ENCODE data around the gene WDFY4.

The WDFY4 gene

DNA sequence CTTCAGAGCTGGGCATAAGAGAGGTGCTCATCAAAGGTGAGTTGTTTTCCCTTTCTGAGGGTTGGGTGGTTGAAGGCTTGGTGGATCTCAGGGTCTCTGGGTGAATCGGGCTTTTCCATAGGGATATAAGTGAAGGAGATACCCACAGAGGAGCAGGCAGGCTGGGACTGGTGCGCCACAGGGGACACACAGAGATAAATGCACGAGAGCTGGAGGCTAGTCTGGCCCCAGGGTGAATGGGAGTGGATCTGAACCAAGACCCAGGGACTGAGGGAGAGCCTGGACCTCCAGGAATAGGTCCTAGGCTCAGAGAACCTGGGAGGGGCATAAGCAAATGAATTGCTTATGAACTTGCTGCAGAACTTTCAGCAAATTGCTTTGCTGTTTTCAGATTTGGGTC is 193.4 kb downstream of the WDFY4 start:
- TF ChIP-seq, protein P1, sequence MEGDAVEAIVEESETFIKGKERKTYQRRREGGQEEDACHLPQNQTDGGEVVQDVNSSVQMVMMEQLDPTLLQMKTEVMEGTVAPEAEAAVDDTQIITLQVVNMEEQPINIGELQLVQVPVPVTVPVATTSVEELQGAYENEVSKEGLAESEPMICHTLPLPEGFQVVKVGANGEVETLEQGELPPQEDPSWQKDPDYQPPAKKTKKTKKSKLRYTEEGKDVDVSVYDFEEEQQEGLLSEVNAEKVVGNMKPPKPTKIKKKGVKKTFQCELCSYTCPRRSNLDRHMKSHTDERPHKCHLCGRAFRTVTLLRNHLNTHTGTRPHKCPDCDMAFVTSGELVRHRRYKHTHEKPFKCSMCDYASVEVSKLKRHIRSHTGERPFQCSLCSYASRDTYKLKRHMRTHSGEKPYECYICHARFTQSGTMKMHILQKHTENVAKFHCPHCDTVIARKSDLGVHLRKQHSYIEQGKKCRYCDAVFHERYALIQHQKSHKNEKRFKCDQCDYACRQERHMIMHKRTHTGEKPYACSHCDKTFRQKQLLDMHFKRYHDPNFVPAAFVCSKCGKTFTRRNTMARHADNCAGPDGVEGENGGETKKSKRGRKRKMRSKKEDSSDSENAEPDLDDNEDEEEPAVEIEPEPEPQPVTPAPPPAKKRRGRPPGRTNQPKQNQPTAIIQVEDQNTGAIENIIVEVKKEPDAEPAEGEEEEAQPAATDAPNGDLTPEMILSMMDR (conservative IDR thresholded peaks at IDR 0.05; ENCODE audit: low read depth, low read length) = no peak
- Histone ChIP-seq H3K4me2 (no peak overlapping the region), H3K79me2 (ENCODE audit: insufficient read depth, low read depth) (no peaks in the 10 kb centered on the region), H3K27ac (no peak overlapping the region), H3K4me3 (IDR thresholded peaks at IDR 0.05; ENCODE audit: insufficient read depth, low read depth, low read length) (no peak overlapping the region), H3K4me1 (ENCODE audit: low read depth, poor library complexity, severe bottlenecking) (no peaks in the 10 kb centered on the region), H2AFZ (ENCODE audit: low read depth) (no peak overlapping the region), H3K9ac (no peak overlapping the region), H3K27me3 (ENCODE audit: insufficient read depth, low read depth) (no peaks in the 10 kb centered on the region), H4K20me1 (ENCODE audit: insufficient read depth) (no peaks in the 10 kb centered on the region), H3K36me3 (ENCODE audit: insufficient read depth) (no peaks in the 10 kb centered on the region)

DNA sequence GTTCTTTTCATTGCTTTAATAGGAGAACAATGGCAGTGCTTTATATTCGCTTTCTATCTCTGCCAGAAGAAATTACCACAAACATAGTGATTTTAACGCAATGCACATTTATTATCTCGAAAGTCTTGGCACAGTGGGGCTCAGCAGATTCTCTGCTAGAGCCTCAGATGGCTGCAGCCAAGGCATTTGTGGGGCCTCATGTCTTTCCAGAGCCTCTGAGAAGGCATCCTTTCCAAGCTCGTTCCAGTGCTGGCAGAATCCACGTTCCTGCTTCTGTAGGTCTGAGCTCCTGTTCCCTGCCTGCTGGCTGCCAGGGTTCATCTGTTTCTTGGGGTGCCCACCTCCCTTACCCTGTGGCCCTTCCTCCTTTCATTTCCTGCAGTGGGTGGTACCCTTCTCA is 194.8 kb downstream of the WDFY4 start:
- Histone ChIP-seq H2AFZ (ENCODE audit: low read depth) (no peak overlapping the region), H3K4me3 (IDR thresholded peaks at IDR 0.05; ENCODE audit: insufficient read depth, low read depth, low read length) (no peak overlapping the region)

DNA sequence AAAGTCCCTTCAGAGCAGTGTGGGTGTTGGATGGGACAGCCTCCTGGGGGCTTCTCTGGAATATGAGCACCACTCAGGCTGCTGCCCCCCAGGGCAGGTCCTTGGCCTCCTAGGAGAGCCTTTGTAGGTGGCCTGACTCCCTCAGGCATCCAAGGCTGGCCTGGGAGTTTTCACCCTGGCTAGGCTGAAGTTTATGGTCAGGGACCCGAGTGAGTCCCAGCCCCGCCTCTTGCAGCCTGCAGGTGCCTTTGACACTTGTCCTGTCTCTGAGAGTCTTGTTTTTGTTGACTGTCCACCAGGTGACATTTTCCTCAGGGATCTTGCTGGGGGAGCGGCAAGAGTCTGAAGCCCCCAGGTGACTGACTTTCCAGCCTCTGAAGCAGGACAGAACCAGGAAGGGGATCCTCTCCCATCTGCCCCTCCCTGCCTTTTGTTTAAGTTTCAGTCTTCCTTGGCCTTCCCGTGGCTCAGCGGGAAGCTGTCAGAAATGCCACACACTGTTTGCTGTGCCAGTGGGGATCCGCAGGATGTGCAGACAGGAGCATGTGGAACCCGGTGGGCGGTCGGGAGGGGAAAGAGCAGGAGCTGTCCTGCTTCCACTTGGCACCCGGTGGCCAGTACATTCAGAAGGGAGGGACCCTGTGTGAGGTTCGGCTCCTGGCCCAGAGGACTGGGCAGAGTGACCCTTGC is 195.5 kb downstream of the WDFY4 start:
- Histone ChIP-seq H4K20me1 (ENCODE audit: insufficient read depth) (no peaks in the 10 kb centered on the region), H3K4me3 (IDR thresholded peaks at IDR 0.05; ENCODE audit: insufficient read depth, low read depth, low read length) (no peak overlapping the region), H3K36me3 (ENCODE audit: insufficient read depth) (no peaks in the 10 kb centered on the region), H3K27ac (no peak overlapping the region), H3K9ac (no peak overlapping the region), H2AFZ (ENCODE audit: low read depth) (no peak overlapping the region), H3K4me2 (no peak overlapping the region), H3K4me1 (ENCODE audit: low read depth, poor library complexity, severe bottlenecking) (no peaks in the 10 kb centered on the region), H3K27me3 (ENCODE audit: insufficient read depth, low read depth) (no peaks in the 10 kb centered on the region), H3K79me2 (ENCODE audit: insufficient read depth, low read depth) (no peaks in the 10 kb centered on the region)
- TF ChIP-seq, protein P1 (conservative IDR thresholded peaks at IDR 0.05; ENCODE audit: low read depth, low read length) = no peak

More for the DNA sequence above, 194.8 kb downstream of the WDFY4 start:
- H3K9ac ChIP-seq = no peak overlapping the region
- H3K79me2 ChIP-seq (ENCODE audit: insufficient read depth, low read depth) = no peaks in the 10 kb centered on the region
- no peaks in the 10 kb centered on the region for H3K27me3 ChIP-seq (ENCODE audit: insufficient read depth, low read depth)
- H3K27ac ChIP-seq = no peak overlapping the region
- no peak overlapping the region for H3K4me2 ChIP-seq
- no peaks in the 10 kb centered on the region for H3K4me1 ChIP-seq (ENCODE audit: low read depth, poor library complexity, severe bottlenecking)
- H3K36me3 ChIP-seq (ENCODE audit: insufficient read depth) = no peaks in the 10 kb centered on the region
- TF ChIP-seq, protein P1 (conservative IDR thresholded peaks at IDR 0.05; ENCODE audit: low read depth, low read length) = no peak
- no peaks in the 10 kb centered on the region for H4K20me1 ChIP-seq (ENCODE audit: insufficient read depth)

DNA sequence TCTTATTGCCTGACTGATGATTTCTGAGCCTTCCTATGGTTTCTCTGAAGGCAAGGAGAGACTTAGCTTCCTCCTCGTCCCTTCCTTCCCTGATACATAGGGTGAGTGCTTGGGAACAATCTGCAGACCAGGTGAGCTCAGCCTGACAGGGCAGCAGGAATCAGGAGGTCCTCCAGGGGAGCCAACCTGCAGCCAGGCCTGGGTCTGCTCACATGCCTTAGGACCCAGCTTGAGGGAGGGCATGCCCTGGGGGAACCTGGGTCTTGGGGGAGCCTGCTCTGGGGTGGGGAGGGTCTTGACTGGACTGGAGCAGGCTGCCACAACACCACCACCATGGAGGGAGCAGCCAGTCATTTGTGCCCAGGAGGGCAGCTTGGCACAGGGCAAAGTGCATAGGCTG is 197.3 kb downstream of the WDFY4 start:
- H4K20me1 ChIP-seq (ENCODE audit: insufficient read depth) = no peaks in the 10 kb centered on the region

More for the DNA sequence above, 197.3 kb downstream of the WDFY4 start:
- no peak overlapping the region for H3K4me2 ChIP-seq
- no peak overlapping the region for H2AFZ ChIP-seq (ENCODE audit: low read depth)
- no peak overlapping the region for H3K27ac ChIP-seq
- H3K9ac ChIP-seq = no peak overlapping the region
- H3K4me3 ChIP-seq (IDR thresholded peaks at IDR 0.05; ENCODE audit: insufficient read depth, low read depth, low read length) = no peak overlapping the region
- TF ChIP-seq, protein P1 (conservative IDR thresholded peaks at IDR 0.05; ENCODE audit: low read depth, low read length) = no peak
- no peaks in the 10 kb centered on the region for H3K79me2 ChIP-seq (ENCODE audit: insufficient read depth, low read depth)
- H3K36me3 ChIP-seq (ENCODE audit: insufficient read depth) = no peaks in the 10 kb centered on the region
- H3K4me1 ChIP-seq (ENCODE audit: low read depth, poor library complexity, severe bottlenecking) = no peaks in the 10 kb centered on the region
- H3K27me3 ChIP-seq (ENCODE audit: insufficient read depth, low read depth) = no peaks in the 10 kb centered on the region

Measured in KMS-11 (cell line).